GM12892 (cell line): Measurements from ENCODE around the gene SLC17A1.

Experiments
- POLR2A ChIP-seq: IDR thresholded peaks from 2 replicates; pipeline ENCODE4 v1.6.1; 2011; ENCODE audit warnings: low read depth, low read length, control low read depth
- POLR2AphosphoS5 ChIP-seq: IDR thresholded peaks from 2 replicates; pipeline ENCODE4 v1.6.1; 2011; ENCODE audit warnings: low read depth, low read length, control low read depth
- TAF1 ChIP-seq: IDR thresholded peaks from 2 replicates; pipeline ENCODE4 v1.6.1; 2011; ENCODE audit warnings: low read depth, mild to moderate bottlenecking, control low read depth, low read length, borderline replicate concordance

DNA sequence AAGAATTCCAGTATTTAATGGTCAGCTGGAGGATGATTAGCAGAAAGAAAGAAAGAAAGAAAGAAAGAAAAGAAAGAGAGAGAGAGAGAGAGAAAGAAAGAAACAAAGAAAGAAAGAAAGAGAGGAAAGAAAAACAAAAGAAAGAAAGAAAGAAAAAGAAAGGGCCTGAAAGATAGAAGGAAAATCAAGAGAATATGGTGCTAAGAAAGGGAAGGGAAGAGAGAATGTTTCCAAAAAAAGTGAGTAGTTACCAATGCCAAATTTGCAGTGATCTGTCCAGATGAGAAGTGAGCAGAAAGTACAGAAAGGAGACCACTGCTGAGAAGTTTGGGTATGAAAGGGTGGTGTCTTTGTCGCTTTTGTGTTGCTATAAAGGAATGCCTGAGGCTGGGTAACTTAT, 50.7 kb downstream of the SLC17A1 start:
- TF ChIP-seq POLR2AphosphoS5 = no peak
- TF ChIP-seq POLR2A = no peak
- TF ChIP-seq TAF1 = no peak
